GM19397 (cell line): ENCODE results near the gene MLLT10.

Source experiments
- ATAC-seq: cut with Tn5 transposase; IDR thresholded peaks from one replicate; pipeline ENCODE4 v1.9.1; 2021; ENCODE audit warnings: mild to moderate bottlenecking, moderate library complexity; ENCODE audit not compliant: unreplicated experiment

Gene MLLT10

DNA sequence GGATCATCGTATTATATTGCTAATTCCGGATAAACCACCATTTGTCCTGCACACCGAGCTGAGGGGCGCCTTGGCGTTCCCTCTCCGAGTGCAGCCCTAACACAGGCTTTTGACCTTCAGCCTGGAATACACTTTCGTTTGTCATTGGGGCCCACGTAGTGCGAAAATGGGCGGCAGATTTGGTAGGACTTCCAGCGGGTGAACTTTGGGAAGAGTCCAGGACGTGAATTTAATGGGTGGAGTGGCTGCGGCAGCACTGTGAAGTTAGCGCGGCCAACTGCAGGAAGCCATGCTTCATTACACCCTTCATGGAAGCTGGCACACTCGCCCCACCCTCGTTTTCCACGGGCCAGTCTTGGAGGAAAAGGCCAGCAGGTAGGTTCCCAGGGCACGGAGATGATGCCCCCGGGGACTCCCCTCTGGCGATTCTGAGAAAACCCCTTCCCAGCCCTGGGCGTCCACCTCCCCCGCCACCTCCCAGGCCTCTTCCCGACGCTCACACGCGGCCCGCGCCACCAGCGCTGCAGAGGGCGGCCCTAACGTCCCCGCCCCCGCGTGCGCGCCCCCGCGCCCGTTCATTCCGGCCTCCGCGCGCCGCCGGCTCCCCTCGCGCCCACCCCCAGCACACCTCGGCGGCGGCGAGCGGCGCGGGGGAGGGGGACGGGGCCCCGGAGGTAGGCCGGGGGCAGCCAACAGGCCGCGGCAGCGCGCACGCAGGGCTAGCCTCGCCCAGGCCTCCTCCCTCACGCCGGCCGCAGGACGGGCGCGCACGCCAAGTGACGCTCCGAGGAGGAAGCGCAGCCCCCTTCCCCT is at the start of gene MLLT10:
TSS of gene MLLT10 (plus strand) at position 766 of the 813 bp plus-strand sequence. CDS start 413 bp downstream, outside the sequence.
- ATAC-seq, result peak; percentile 89

GRCh38 chr10:21487416-21488180 is 46.4 kb upstream of the MLLT10 start:
- no peak for ATAC-seq

- ATAC-seq, result no peak
Measured at GRCh38 chr10:21488246-21488956, 45.6 kb upstream of the MLLT10 start.

GRCh38 chr10:21488957-21489446 is 45.0 kb upstream of the MLLT10 start:
- ATAC-seq, result no peak

DNA sequence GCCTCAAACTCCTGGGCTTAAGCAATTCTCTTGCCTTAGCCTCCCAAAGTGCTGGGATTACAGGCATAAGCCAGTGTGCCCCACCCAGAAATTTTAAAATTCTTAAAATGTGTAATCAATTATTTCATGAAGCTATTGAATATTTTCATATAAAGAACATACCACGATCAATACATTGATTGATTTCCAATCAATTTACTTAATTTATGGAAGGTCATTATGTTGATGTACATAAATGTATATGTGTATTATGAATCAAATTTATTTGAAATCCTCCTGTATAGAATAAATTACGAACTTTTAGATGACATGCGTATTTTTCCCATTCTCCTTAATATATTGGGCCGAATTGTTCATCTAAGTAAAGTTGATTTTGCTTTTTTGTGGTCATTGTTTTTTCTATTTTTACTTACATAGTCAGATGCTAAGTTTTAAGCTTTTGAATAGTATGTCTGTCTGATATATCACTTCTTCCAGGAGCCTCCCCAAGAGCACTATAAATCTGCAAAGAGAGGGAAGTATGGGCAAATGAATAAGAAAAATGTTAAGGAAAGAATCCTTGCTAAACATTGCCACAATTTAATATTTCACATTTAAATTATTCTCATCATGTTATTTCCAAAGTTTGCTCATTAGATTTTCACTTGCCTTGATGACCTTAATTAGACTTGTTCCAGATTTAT is 43.9 kb upstream of the MLLT10 start:
- no peak for ATAC-seq

DNA sequence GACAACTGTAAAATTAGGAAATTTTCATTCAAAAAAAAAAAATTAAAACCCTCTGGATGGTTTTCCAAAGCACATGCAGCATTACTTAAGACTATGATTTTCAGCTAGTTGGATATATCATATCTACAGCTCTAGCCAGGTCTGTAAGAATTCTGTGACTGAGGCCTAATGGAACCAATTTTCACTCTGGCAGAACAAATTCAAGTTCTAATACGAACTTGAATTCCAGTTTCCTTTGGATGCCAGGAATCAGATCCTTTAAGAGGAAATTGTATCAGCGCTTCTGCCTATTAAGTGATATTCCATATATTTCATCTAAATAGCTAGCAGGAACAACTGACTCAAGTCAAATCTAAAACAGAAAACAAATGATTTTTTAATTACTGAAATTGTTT is 43.3 kb upstream of the MLLT10 start:
- no peak for ATAC-seq

DNA sequence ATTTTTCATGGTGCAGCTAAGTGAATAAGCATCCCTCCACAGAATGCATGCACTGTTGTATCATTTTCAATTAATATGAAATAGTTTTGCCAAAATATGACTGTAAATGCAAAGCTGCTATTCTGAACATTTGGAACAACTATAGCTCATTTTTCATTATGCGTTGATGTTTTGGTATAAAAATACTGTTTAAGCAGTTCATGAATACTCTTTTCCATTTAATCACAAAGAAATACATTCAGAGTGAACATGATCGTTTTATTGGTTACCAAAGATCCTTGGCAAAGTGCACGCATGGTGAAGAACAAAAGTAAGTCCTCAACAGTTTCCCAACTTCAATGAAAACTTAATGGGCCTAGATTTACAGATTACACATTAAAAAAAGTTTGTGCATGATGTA is 41.6 kb upstream of the MLLT10 start:
- ATAC-seq, result no peak

DNA sequence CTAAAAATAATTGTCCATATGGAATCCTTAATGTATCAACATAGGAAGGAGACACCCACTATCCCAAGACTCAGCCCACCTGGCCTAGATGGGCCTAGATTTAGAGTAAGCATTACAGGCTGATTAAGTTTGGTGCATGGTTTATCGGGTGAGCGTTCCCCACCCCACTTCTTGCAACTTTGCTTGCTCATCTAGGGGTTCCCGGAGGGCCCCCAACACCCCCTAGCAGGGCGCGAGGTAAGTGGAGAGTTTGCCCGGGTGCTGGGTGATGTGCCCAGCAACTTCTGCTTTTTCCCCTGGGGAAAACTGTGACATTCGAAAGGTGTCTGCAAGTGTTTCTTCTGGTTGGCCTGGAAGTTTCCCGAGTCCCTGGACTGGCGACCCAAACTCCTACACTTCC is 40.2 kb upstream of the MLLT10 start:
- ATAC-seq, result no peak

DNA sequence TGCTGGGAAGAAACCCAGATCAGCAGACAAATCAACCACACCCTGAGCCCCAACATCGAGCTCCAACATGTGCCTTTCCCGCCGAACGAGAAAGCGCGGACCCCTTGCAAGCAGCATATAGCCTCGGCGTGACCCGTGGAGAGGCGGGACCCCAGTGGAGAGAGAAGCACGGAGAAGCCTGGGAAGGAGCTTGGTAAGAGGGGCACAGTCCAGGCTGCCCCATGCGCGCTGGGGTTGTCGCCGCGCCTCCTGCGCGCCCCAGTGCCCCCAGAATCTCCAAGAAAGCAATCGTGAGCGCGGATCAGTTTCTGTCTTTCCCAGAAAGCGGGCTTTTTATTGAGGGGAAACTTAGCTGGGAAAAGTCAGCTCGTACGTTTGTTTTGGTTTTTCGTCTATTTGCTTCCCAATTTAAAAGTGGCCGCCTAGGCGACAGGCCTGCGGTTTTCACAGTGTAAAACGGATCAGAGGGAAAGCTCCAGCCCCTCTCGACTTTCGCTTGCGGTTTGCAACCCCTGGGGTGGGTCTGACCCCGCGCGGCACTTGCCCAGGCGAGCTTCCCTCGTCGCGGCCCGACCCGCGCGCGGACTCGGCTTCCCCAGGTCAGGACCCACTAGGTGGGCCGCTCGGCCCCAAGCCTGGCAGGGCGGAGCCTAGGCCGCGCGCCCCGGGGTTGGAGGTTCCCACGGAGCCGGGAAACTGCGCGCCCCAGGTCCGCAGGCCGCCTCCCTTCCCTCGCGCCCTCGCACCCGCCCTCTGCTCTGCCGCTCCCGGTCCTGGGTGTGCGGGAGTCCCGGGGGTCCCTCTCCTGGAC is 39.6 kb upstream of the MLLT10 start:
- ATAC-seq, result no peak

DNA sequence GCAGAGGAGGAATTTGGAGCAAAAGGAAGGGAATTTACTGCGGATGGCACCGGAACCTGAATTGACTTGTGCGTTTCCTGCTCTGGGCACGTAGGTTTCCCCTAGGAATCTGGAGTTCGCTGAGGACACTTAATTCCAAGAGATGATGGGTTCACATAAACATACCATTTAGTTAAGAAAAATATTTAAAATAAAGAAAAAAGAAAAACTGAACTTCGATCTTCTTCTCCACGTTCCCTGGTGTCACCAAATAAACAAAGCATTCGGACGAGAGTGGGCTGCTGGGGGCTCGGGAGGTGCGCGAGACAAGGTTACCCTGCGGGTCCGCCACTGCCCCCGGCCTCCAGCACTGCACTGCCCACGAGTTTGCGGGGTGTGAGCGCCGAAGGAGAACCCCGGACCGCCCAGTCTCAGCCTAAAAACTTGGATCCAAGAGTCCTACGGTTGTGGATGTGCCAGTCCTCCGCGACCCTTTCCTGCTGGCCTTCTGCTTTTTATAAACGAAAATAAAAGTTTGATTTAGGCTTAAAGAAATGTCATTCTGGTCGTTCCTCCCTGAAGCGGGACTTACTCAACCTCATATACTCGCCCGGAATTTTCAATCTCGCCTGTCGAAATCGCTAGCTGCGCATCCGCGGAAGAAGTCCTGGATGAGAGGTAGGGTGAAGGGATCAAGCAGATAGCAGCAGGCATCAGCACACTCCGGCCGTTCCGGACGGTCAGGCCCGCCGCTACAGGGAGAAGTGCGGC is 38.9 kb upstream of the MLLT10 start:
- ATAC-seq, result no peak

- peak; percentile 75 for ATAC-seq
Measured at GRCh38 chr10:21495752-21496342, 38.2 kb upstream of the MLLT10 start.

GRCh38 chr10:21496343-21497176 is 37.5 kb upstream of the MLLT10 start:
- peak; percentile 41 for ATAC-seq

DNA sequence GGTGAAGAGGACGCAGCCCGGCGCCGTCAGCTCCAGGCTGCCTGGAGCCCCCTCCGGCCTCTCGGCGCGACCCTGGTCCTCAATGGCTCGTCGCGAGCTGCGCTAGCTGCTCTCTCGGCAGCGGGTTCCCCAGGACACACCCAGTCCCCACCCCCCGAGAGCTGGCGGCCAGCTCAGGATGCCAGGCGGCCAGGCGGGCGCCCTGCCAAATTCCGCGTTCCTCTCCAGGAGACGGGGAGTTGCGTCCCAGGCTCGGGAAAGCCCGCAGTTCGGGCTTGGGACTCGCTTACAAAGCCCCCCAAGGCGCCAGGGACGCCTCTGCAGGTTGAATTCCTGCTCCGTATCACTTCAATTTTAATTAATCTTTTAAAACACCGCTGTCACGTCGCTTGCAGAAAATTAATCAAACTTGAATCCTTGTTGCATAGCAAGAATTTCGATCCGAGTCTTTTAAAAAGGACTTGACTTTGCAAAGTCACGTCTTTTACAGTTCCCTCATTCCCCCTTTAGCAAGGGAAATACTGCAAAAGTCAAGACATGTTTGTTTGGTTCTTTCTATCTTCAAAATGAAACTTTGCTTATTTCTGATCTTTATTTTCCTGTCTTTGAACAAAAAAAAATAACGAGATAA is 36.7 kb upstream of the MLLT10 start:
- ATAC-seq, result no peak

- no peak for ATAC-seq
Measured at GRCh38 chr10:21498377-21498776, 35.7 kb upstream of the MLLT10 start.

- ATAC-seq, result no peak
Measured at GRCh38 chr10:21498986-21499385, 35.0 kb upstream of the MLLT10 start.

DNA sequence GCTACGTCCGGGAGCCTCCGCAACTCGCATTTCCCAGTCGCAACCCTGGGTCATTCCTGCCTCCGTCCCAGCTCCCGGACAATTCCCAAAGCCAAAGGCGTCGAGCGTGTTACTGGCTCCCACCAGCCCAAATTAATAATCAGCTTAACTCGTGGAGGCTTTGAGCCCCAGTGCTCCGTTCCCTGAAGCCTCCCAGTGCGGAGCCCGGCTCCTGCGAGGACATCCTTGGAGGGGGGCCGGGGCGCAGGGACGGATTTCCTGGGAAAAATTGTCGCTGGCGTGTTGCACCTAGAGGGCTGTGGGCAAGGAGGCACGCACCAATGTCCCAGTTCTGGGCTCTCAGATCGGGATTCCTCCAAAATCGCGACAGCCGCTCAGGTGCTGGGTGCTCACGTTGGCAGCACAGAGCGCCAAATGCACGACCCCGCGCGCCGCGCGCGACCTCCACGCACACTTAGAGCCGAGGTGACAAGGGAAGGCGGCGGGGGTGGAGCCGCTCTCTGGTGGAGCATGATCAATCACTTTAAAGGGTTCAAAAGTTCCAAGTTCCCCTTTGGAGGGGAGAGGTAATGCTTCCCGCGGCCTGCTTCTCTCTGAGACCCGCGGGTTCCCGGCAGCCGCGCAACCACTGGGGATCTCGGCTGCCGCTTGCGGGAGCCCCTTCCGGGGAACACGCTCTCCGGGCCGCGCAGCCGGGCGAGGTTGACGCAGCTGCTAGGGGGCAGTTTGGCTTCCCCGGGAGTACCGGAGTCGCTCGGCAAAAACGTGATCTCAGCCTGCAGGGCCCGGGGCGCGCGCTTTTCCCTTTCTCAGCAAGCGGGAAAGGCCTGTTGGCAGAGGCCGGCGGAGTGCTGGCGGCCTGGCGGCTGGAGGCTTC is 34.1 kb upstream of the MLLT10 start:
- no peak for ATAC-seq

GRCh38 chr10:21500578-21500910 is 33.5 kb upstream of the MLLT10 start:
- ATAC-seq, result no peak
